HG03045 (cell line): ENCODE results near the gene KRTAP10-4.
"Not testable (repeated sequence)": the region's sequence is repeated elsewhere in the genome, so short reads cannot be mapped to it uniquely, and the experiment has no call there.

Source experiments
- ATAC-seq: cut with Tn5 transposase; IDR thresholded peaks from one replicate; pipeline ENCODE4 v1.9.1; 2021; ENCODE audit warnings: mild to moderate bottlenecking, moderate library complexity; ENCODE audit not compliant: unreplicated experiment

The KRTAP10-4 gene

DNA sequence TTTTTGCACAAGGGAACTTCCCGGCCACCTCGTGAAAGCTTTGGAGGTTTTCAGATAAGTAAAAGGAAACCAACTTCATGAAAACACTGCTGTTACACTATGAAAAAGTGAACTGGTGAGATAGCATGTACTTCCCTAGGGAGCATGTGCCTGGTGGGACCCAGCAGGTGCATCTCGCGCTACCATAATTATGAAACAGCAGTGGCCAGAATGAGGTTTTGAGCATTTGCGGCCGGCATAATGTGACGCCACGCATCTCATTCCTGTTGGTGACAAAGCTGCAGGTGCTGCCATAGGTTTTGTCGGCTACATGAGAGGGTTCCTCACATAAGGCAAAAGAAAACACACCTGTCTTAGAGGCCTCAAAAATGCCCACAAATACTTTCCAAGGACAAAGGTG, 16.6 kb upstream of the KRTAP10-4 start:
- no peak for ATAC-seq

DNA sequence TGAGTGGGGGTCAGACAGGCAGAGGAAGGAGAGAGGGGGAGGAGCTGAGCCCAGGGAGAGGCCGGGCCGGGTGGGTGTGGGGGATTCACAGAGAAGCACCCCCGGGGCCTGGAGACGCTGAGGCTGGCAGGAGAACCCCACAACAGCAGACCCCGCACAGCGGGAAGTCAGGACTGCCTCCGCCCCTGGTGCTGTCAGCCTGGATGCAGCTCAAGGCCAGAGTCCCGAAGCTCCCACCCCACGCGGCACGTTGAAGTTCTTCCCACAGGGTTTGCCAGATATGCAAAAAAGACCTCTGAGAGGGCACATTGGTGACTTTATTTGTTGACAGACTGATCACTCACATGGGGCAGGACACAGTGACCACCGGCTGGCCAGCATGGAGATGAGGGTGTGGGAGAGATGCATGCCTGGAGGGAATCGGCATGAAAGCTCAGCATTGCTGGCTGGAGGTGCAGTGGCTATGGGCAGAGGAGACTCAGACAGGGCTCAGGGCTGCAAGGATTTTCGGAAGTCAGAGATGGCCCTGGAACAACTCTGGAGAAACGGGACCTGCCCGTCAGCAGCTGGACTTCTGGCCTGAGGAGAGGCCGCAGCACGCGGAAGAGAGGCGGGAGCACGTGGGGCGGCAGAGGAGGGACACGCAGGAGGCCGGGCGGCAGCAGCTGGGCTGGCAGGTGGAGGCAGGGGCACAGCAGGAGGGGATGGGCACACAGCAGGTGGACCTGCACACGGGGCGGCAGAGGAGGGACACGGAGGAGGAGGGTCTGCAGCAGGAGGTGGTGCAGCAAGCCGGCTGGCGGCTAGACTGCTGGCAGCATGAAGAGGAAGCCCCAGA, 15.8 kb upstream of the KRTAP10-4 start:
- ATAC-seq, result no peak

DNA sequence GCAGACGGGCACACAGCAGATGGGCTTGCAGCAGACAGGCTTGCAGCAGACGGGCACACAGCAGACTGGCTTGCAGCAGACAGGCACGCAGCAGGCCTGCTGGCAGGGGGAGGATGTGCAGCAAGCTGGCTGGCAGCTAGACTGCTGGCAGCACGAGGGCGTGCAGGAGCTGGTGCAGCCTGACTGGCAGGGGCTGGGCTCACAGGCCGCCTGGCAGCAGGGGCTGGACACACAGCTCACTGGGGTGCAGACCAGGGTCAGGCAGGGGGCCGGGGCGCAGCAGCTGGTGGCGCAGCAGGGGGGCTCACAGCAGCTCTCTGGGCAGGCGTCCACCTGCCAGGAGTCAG, 15.2 kb upstream of the KRTAP10-4 start:
- ATAC-seq, result not testable (repeated sequence)

DNA sequence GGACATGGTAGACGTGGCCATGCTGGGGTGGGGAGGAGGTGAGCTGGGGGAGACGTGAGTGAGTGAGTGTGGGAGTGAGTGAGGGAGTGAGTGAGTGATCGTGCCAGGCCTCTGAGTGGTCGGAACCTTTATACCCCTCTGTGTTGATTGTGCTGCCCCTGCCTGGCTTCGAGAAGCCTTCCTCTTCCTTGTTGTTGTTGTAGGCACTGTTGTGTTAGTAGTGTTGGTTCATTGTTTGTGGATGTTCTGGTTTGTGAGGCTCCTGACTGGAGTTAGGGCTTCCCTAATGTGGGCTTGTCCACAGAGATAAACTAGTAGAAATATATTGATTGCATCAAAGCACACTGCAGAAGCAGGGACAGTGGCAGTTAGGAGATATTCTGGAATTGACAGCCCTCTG, 14.8 kb upstream of the KRTAP10-4 start, which contains the start of gene KRTAP10-3:
Gene KRTAP10-3 (minus strand): TSS at position 101 of the 400 bp plus-strand sequence. CDS start 80 bp downstream, at position 21.
- no peak for ATAC-seq

DNA sequence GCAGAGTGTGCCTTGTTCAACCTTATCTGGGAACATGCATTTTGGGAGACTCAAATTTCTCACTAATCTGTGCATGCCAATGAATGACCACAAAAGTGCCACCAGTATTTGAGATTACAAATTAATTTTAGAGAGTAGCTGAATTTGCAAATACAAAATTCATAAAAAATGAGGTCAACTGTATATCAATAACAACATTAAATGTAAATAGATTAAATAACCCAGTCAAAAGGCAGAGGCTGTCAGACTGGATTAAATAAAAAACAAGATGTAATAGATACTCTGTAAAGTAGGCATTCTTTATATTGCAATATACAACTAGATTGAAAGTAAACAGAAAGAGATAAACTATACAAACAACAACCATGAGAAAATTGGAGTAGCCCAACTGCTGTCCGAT, 9.4 kb upstream of the KRTAP10-4 start:
- ATAC-seq, result no peak

DNA sequence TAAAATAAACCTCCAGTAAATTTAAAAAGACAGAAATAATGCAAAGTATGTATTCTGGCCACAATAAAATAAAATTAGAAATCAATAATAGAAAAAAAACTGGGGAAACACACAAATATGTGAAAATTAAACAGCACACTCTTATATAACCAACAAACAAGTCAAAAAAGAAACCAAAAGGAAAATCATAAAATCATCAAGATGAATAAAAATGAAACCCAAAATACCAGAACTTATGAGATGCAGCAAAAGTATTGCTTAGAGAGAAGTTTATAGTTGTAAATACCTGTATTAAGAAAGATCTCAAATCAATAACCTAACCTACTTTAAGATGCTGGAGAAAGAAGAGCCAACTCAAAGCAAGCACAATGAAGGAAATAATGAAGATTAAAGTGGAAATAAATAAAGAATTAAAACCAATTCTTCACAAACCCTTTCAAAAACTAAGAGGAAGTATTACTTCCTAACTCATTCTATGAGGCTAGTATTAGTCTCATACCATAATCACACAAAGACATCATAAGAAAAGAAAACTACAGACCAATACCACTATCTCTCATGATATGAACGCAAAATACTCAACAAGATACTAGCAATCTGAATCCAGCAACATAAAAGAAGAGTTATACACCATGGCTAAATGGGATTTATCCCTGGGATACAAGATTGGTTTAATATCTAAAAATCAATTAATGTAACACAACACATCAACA, 8.5 kb upstream of the KRTAP10-4 start:
- no peak for ATAC-seq

DNA sequence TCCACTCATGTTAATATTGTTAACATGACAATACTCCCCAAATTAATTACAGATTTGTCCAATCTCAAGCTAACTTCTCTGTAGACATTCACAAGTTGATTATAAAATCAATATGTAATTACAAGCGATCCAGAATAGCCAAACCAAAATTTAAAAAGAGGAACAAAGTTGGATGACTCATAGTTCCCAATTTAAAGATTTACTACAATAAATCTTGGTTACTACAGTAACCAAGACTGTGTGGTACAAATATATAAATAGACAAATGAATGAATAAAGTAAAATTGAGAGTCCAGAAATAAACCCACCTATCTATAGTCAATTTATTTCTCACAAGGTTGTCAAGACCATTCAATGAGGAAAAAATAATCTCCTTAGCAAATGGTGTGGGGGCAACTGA, 7.1 kb upstream of the KRTAP10-4 start:
- no peak for ATAC-seq

DNA sequence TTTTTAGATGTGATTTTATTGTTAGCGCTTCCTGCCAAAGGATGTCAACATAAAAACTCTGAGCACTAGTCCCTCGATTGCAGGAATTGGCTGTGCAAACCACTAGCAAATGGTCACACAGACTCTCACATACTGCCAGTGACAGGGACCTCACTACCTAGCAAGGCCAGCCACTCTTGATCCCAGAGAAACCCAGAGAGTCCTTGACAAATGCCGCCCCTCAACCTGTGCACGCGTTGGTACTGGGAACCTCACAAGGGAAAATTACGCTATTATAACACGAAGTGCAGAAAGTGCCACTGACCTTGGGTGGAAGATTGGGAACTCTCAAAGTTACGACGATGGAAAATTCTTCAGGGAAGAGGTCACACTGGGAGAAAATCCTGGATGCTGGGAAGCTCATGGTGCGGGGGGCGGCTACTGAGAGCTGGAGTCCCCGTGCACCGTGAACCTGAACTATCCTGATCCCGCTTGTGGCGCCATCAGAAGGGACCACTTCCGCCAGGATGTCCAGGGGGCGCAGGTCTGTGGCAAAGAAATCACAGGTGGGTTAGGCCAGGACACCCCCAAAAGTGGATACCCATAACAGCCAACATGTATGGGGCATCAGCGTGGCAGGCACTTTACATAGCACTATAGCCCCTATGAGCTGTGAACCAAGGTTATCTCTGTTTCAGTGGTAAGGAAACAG, 5.9 kb upstream of the KRTAP10-4 start:
- ATAC-seq, result no peak

DNA sequence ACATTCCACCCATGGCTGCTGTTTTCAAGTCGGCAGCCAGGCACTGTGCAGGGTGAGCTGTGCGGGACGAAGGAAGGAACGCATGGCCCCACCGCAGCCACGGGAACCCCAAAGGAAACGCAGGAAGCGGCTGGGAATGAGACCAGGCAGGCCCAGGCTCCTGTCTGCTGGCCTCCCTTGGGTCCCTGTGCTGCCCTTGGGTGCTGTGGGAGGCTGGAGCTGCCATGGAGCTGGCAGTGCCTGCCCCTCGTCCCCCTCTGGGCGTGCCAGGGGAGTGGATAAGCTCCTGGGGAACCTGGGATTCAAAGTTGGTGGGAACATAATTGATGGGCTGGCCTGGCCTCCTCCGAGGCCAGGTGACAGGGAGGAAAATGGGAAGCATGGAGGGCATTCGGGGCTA, 5.3 kb upstream of the KRTAP10-4 start:
- ATAC-seq, result no peak

DNA sequence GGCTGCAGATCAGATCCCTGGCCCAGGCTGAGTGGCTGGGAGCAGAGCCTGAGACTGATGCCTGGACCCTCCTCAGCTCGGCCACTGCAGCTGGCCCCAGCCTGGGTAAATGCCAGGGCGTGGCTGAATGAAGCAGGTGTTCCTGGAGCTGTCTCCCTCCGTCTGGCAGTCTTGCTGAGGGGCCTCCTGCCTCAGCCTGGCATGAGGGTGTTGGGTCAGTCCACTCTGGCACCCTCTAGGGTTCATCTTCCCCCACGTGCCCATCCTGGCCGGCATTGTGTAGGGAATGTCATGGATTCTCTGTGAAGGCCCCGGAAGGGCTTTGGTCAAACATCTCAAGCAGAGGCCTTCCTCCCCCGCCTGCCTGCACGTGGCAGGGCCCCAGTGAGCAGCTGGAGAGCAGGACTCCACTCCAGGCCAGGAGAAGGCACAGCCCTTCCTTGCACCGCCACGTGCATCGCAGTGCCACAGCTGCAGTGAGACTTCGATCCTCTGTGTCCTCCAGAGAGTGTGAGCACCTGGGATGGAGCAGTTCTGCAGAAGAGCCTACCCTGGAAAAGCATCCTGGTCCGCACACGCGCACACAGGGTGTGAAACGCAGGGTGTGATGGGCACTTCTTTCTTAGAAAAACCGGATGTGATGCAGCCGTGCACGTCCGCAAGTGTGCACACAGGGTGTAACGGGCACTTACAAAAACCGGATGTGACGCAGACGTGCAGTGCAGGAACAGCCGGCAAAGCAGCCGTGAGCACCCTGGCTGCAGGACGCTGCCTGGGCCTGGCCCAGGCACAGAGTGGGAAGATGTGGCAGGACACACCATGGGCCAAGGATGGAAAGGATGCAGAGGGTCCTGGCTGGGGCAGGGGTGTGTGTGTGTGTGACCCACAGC, 4.6 kb upstream of the KRTAP10-4 start:
- ATAC-seq, result no peak

DNA sequence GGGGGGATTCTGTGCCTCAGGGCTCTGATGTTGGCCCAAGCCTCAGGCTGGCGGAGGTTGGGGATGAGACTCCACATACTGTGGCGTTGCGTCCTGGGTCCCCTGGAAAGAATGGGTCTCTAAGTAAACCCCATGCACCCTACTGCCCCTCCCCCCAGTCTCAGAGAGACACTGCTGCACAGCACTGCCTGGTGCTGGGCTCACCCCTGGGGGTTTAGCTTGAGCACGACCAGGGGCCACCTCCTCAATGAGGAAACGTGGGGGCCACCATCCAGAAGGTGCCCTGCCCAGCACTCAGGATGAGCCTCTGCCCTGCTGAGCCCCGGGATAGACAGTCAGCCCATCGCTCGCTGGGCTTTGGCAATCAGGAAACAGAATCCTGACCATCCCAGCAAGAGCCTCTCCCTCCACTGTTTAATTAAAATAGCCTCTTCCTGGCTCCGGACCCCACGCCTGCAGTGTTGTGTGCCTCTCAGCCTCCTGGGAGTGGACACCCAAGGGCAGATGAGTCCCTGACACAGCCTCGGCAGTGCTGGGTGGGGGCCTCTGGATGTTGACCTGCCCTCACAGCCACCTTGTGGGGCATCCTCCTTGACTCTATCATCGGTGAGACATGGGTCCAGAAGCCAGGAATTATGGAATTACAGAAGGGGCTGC, 3.5 kb upstream of the KRTAP10-4 start:
- ATAC-seq, result no peak

DNA sequence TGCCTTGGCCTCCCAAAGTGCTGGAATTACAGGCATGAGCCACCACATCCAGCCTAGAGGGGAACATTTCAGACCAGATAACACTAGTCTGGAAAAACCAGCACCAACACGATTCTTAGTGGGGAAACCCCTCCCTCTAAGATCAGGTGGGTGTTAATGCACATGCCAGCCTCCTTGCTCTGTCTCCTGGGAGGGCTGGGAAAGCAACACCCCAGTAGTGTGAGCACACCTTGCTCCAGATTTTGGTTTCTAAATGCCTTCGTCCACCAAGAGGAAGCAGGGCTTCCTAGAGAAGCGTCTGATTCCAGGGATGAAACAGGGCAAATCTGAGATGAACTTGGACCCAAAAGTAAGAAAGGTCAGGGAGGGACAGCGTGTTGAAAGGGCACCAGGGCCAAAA, 2.2 kb upstream of the KRTAP10-4 start:
- no peak for ATAC-seq

DNA sequence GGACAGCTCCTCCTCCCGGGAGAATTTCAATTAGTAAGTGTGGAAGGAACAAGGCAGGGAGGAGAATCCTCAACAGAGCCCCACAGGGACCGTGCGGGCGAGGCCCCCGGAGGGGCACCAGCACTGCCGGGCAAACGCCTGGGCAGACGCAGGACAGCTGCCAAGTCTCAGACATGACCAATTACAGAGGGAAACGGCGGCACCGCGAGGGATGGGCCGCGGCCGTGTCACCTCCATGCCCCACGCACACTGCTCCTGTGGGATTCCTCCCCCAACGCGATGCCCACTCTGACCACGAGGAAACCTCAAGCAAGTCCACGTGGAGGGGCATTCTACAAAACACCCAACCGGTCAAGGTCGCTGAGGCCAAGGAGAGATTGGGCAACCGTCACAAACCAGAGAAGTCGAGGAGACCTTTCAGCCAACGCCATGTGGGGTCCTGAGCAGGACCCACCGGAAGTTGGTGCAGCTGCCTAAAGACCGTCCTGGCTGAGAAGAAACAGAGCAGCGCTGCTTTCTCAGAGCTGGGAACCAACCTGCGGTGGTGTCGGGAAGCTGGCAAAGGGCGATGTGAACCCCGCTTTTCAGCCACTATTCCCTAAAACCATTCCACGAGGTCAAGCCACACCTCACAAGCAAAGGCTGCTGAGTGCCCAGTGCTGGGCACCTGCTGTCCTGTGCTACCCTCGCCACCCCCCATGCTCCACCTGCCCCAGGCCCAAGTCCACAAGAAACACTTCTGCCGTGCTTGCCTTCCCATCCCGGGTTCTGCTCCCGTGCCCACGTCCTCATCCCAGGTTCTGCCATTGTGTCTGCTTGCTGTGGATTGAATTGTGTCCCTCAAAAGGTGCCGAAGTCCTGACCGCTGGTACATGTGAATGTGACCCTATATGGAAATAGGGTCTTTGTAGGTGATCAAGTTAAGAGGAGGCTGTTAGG, 1.4 kb upstream of the KRTAP10-4 start:
- ATAC-seq, result no peak

DNA sequence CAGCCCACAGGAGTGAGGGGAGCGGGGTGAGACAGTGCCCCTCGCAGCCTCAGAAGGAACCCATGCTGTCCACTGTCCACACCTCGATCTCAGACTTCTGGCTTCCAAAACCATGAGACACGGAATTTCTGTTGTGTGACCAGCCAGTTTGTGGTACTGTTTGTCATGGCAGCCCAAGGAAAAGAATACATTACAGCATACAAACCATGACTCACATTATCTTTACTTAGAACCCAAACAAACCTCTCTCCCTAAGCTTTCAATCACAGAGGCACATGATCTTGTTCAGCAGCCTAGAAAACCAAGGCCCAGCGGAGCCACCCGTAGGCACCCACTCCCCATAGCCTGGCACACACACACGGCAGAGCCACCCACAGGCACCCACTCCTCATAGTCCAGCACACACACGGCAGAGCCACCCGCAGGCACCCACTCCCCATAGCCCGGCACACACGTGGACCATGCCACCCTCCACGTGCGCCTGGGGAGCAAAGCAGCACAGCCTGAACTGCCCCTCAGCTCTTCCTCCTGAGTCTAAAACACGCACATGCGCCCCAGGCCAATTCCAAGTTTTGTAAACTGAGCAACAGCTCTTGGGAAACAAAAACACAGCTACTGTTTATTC, 458 bp upstream of the KRTAP10-4 start:
- no peak for ATAC-seq

DNA sequence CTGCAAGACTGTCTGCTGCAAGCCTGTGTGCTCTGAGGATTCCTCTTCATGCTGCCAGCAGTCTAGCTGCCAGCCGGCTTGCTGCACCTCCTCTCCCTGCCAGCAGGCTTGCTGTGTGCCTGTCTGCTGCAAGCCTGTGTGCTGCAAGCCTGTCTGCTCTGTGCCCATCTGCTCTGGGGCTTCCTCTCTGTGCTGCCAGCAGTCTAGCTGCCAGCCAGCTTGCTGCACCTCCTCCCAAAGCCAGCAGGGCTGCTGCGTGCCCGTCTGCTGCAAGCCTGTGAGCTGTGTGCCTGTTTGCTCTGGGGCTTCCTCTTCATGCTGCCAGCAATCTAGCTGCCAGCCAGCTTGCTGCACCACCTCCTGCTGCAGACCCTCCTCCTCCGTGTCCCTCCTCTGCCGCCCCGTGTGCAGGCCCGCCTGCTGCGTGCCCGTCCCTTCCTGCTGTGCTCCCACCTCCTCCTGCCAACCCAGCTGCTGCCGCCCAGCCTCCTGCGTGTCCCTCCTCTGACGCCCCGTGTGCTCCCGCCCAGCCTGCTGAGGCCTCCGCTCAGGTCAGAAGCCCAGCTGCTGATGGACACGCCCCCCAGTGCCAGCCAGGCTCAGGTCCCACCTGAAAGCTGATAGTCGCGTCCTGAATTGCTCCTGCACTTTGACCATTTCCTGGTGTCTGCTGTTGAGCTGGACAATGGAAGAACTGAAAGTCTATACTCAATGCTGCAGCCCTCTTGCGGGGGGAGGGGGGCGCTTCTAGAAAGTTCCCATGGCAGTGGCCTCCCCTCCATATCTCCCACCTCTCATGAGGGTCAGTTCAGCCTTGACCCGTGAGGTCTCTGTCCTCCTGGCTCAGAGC, 1.2 kb downstream of the KRTAP10-4 start:
- no peak for ATAC-seq

DNA sequence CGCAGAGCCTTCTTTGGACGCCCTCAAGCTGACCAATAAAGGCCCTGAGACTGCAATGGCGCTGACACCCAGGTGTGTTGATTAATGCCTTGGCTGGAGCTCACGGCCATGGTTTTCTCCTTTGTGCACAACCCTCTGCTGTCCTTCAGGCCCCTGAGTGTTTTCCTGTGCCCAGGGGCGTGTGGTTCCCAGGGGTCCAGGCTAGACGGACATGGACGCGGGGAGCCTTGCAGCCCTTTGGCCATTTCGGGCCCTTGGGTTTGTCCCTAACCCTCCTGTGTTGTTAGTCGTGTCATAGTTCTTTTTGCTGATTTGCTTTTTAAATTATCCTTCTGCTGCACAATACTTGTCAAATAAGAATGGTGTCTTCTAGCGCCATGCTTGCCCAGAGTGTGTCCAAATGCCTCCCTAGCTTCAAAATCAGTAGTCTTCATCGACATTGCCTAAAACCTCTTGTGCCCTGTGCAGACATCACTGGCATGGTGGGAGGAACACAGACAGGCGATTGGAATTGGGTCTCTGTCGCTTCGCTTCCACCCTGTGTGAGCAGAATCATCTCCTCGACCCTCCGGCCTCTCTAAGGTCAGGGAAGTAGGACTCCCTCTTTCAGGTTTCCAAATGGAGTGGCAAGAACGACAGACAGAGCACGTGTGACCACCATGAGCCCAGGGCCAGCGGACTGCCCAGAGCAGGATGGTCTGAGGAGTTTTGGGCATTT, 1.9 kb downstream of the KRTAP10-4 start:
- ATAC-seq, result no peak

DNA sequence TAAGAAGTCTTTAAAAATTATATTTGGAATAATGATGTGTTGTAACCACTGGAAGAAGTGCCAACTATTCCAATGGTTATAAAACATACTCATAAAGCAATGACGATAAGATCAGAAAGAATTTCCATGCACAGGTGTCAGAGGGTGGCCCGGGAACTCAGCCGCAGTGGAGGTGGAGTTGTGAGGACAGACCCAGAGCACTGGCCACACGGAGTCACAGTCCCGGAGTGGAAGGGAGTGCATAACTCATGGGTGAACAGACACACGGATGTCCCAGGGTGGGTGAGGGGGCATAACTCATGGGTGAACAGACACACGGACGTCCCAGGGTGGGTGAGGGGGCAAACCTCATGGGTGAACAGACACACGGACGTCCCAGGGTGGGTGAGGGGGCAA, 2.5 kb downstream of the KRTAP10-4 start:
- no peak for ATAC-seq
